DMS114 treated with DMSO at 0.1 percent for 48 hours (cell line): ENCODE measurements around the gene KISS1R.
"Not testable (repeated sequence)": the region's sequence is repeated elsewhere in the genome, so short reads cannot be mapped to it uniquely, and the experiment has no call there.

Source experiments
- DNase-seq: peaks from one replicate; lab custom pipeline; 2025; ENCODE audit not compliant: unreplicated experiment; lab: John Stamatoyannopoulos, UW

The KISS1R gene

GRCh38 chr19:881385-882071 is 35.6 kb upstream of the KISS1R start:
- DNase-seq, result no peak

GRCh38 chr19:882871-883497 is 34.1 kb upstream of the KISS1R start:
- no peak for DNase-seq

GRCh38 chr19:883661-884211 is 33.4 kb upstream of the KISS1R start:
- DNase-seq, result no peak

- no peak for DNase-seq
Measured at GRCh38 chr19:884420-885211, 32.5 kb upstream of the KISS1R start.

- no peak for DNase-seq
Measured at GRCh38 chr19:885536-886224, 31.5 kb upstream of the KISS1R start.

GRCh38 chr19:887072-887471 is 30.1 kb upstream of the KISS1R start:
- no peak for DNase-seq

GRCh38 chr19:887599-887998 is 29.5 kb upstream of the KISS1R start:
- no peak for DNase-seq

GRCh38 chr19:888581-889385 is 28.4 kb upstream of the KISS1R start:
- no peak for DNase-seq

- DNase-seq, result no peak
Measured at GRCh38 chr19:889662-890295, 27.4 kb upstream of the KISS1R start.

- no peak for DNase-seq
Measured at GRCh38 chr19:890831-891230, 26.3 kb upstream of the KISS1R start.

GRCh38 chr19:891421-892200 is 25.5 kb upstream of the KISS1R start:
- DNase-seq, result not testable (repeated sequence)

- no peak for DNase-seq
Measured at GRCh38 chr19:892243-892893, 24.8 kb upstream of the KISS1R start.

- DNase-seq, result peak; percentile 72
Measured at GRCh38 chr19:892894-893689, 24.0 kb upstream of the KISS1R start, which contains the start of the genes MED16 and RNU6-9. TSS of gene MED16 (minus strand) at chr19:893187. CDS start at chr19:891131, 2,056 bp downstream. TSS of gene RNU6-9 (plus strand) at chr19:893484.

- no peak for DNase-seq
Measured at GRCh38 chr19:896434-896833, 20.7 kb upstream of the KISS1R start.

GRCh38 chr19:896999-897398 is 20.1 kb upstream of the KISS1R start:
- DNase-seq, result no peak

GRCh38 chr19:897442-898039 is 19.6 kb upstream of the KISS1R start:
- no peak for DNase-seq

GRCh38 chr19:898663-899062 is 18.5 kb upstream of the KISS1R start:
- no peak for DNase-seq
